Measurements from ENCODE around the gene ABCC8.

DNA sequence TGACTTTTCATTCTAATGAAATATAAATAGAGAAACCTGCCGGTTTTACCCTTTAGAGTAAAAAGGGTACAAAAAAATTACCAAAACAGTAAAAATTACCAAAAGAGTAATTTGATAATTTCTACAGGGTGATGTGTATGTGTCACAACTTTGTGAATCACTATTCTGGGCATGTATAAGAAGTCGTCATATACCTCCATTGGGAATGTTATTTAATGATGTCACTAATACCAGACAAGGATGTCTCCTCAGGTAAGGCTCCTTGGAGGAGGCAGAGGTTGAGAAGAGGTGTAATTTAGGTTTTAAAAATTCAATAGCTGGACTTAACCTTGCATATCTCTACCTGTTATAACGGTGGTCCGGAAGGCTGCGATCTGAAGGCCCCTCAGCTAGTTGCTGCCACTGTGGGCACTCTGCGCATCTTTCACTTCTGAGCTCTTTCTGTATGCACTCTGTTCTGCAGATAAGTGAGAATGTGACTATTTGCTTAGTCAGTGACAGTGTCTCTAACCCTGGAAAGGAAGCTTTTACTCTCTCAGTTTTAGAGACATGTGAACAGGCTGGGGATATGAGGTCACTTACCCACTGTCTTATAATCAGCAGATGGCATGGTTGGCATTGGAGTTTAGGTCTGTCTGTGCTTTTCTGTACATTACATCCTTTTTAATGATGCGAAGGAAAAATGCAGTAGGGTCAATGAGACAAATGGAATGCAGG is 126.0 kb downstream of the ABCC8 start:
- TF ChIP-seq, protein P1, sequence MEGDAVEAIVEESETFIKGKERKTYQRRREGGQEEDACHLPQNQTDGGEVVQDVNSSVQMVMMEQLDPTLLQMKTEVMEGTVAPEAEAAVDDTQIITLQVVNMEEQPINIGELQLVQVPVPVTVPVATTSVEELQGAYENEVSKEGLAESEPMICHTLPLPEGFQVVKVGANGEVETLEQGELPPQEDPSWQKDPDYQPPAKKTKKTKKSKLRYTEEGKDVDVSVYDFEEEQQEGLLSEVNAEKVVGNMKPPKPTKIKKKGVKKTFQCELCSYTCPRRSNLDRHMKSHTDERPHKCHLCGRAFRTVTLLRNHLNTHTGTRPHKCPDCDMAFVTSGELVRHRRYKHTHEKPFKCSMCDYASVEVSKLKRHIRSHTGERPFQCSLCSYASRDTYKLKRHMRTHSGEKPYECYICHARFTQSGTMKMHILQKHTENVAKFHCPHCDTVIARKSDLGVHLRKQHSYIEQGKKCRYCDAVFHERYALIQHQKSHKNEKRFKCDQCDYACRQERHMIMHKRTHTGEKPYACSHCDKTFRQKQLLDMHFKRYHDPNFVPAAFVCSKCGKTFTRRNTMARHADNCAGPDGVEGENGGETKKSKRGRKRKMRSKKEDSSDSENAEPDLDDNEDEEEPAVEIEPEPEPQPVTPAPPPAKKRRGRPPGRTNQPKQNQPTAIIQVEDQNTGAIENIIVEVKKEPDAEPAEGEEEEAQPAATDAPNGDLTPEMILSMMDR (conservative IDR thresholded peaks at IDR 0.05; ENCODE audit: low read depth, low read length), result no peak
- no peak for TF ChIP-seq EZH2 (IDR thresholded peaks at IDR 0.05; ENCODE audit: borderline replicate concordance, low read depth, low read length, poor library complexity, severe bottlenecking)
